ENCODE results near the gene TUBB2B.
"Not testable (repeated sequence)": the region's sequence is repeated elsewhere in the genome, so short reads cannot be mapped to it uniquely, and the experiment has no call there.

Gene TUBB2B

GRCh38 chr6:3247255-3248146 is 20.0 kb upstream of the TUBB2B start:
- in situ Hi-C loops (cut with MboI; ENCODE audit: low sequenced_read_pairs, unreplicated experiment), result no loop called here
- DNase-seq (ENCODE audit: low spot score), result no peak
- no peak for TF ChIP-seq CTCF (IDR thresholded peaks at IDR 0.05; ENCODE audit: borderline replicate concordance, control extremely low read depth, extremely low read depth, insufficient read depth, missing control alignments)

DNA sequence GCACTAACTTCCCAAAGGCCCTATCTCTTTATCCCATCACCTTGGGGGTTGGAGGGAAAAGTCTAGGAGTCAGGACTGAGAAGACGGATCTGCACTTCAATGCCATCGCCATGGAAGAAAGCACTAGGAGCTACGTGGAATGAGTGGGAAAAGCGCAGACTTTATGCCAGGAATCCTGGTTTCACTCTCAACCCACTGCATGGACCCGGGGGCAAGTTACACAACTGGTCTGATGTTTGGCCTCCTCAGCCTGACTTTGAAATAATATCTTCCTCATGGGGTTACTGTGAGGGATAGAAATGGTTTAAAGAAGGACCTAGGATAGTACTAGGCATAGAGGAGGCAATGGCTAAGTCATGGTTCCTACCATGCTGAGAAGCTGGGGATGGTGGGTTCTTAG is 17.8 kb upstream of the TUBB2B start:
- DNase-seq (ENCODE audit: low spot score), result no peak
- in situ Hi-C loops (cut with MboI; ENCODE audit: low sequenced_read_pairs, unreplicated experiment), result no loop called here
- no peak for TF ChIP-seq CTCF (IDR thresholded peaks at IDR 0.05; ENCODE audit: borderline replicate concordance, control extremely low read depth, extremely low read depth, insufficient read depth, missing control alignments)

DNA sequence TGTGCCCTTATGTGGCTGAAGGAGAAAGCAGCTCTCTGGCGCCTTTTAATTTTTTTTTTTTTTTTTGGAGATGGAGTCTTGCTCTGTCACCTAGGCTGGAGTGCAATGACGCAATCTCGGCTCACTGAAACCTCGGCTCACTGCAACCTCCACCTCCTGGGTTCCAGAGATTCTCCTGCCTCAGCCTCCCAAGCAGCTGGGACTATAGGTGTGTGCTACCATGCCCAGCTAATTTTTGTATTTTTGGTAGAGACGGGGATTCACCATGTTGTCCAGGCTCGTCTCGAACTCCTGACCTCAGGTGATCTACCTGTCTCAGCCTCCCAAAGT is 17.3 kb upstream of the TUBB2B start:
- DNase-seq (ENCODE audit: low spot score); in situ Hi-C loops (cut with MboI; ENCODE audit: low sequenced_read_pairs, unreplicated experiment): not testable (repeated sequence)

GRCh38 chr6:3244003-3244831 is 16.8 kb upstream of the TUBB2B start:
- no peak for DNase-seq (ENCODE audit: low spot score)
- TF ChIP-seq CTCF (IDR thresholded peaks at IDR 0.05; ENCODE audit: borderline replicate concordance, control extremely low read depth, extremely low read depth, insufficient read depth, missing control alignments), result no peak
- in situ Hi-C loops (cut with MboI; ENCODE audit: low sequenced_read_pairs, unreplicated experiment), result no loop called here

GRCh38 chr6:3242768-3243167 is 15.3 kb upstream of the TUBB2B start:
- TF ChIP-seq CTCF (IDR thresholded peaks at IDR 0.05; ENCODE audit: borderline replicate concordance, control extremely low read depth, extremely low read depth, insufficient read depth, missing control alignments), result no peak
- in situ Hi-C loops (cut with MboI; ENCODE audit: low sequenced_read_pairs, unreplicated experiment), result no loop called here
- no peak for DNase-seq (ENCODE audit: low spot score)

- in situ Hi-C loops (cut with MboI; ENCODE audit: low sequenced_read_pairs, unreplicated experiment); DNase-seq (ENCODE audit: low spot score): not testable (repeated sequence)
Measured at GRCh38 chr6:3241745-3242144, 14.3 kb upstream of the TUBB2B start.

DNA sequence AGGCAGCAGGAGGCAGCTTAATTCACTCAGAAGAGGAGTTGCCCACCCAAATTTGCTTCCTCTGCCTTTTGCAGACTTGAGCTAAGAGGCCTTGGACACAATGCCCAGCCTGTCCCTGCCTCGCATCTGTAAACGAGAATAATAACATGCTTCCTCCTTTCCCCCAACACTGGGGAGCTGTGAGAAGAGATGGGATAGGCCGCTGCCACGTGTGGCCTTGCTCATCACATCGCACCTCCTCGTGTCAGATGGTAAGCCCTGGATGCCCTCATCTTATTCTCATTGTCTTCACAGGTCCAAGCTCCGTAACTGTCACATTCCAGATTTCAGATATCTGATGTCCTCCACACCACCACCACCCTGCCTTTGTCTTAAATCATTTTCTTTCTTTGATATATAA is 13.1 kb upstream of the TUBB2B start:
- TF ChIP-seq CTCF (IDR thresholded peaks at IDR 0.05; ENCODE audit: borderline replicate concordance, control extremely low read depth, extremely low read depth, insufficient read depth, missing control alignments), result no peak
- in situ Hi-C loops (cut with MboI; ENCODE audit: low sequenced_read_pairs, unreplicated experiment), result no loop called here
- DNase-seq (ENCODE audit: low spot score), result no peak

Measured in GM13976 (cell line).